Spinal cord (tissue), 10 donors: Measurements from ENCODE around the gene EPX. TPM values are rescaled to one million over a fixed set of nuclear protein-coding genes. Genes with fewer than 3 reads are reported as not detected.

Source experiments
- DNase-seq, 6 donors: peaks; one replicate each; pipeline versions ENCODE4 v3.0.0 to v3.0.0-alpha.2; 2013 to 2015; ENCODE audit warnings: low spot score in 6 of 6, low read depth in 4 of 6
- H3K27ac ChIP-seq: one replicate; pipeline ENCODE4 v1.5.1; 2013; ENCODE audit warnings: low read depth, low read length, control low read depth
- H3K27me3 ChIP-seq: one replicate; pipeline ENCODE4 v1.6.1; 2013; ENCODE audit warnings: low read length; ENCODE audit not compliant: control insufficient read depth, insufficient read depth
- H3K36me3 ChIP-seq: one replicate; pipeline ENCODE4 v1.6.1; 2013; ENCODE audit warnings: low read length; ENCODE audit not compliant: control insufficient read depth, insufficient read depth
- H3K4me1 ChIP-seq: one replicate; pipeline ENCODE4 v1.6.1; 2013; ENCODE audit warnings: low read length; ENCODE audit not compliant: control insufficient read depth, insufficient read depth
- H3K4me3 ChIP-seq: one replicate; pipeline ENCODE4 v1.5.1; 2013; ENCODE audit warnings: low read depth, low read length, control low read depth
- H3K9me3 ChIP-seq: one replicate; pipeline ENCODE4 v1.6.1; 2013; ENCODE audit warnings: low read length; ENCODE audit not compliant: control insufficient read depth, insufficient read depth
- WGBS: methylation state at CpG from one replicate; pipeline ENCODE4 v1.1.5; 2013; ENCODE audit warnings: missing lambda C conversion rate; ENCODE audit not compliant: insufficient coverage; 5-methylcytosine and 5-hydroxymethylcytosine counted together
- polyA plus RNA-seq, 2 donors: library from polyadenylated mRNA; unstranded; fragments of 120-200 nt; gene quantifications; one replicate each; pipeline ENCODE4 v1.2.1, GENCODE V29; 2013; ENCODE audit not compliant: insufficient read length in 2 of 2
- total RNA-seq, 2 donors: library from RNA; depleted of rRNA in 1 of 2; stranded (reverse); fragments of 120-200 nt in 1 of 2; fragments of >200 nt in 1 of 2; gene quantifications; one replicate each; pipeline versions ENCODE4 v1.2.3 to v1.2.4, GENCODE V29; 2013 to 2014
- donor health status: healthy.

The EPX gene
- total and polyA plus RNA-seq, 4 donors = 0.11 to 1.2 (median 0.64) TPM

- WGBS = no CpG with 5 or more reads among the region's 2 CpGs
- Histone ChIP-seq H3K4me3 (no peak overlapping the region), H3K27me3 (peaks cover 32% of the 10 kb centered on the region), H3K36me3 (no peaks in the 10 kb centered on the region), H3K27ac (no peak overlapping the region), H3K4me1 (peaks cover 11% of the 10 kb centered on the region), H3K9me3 (no peaks in the 10 kb centered on the region)
- DNase-seq = no peak
Observed at GRCh38 chr17:58158181-58158580, 34.3 kb upstream of the EPX start.

- Histone ChIP-seq H3K27me3 (peaks cover 29% of the 10 kb centered on the region), H3K4me1 (peaks cover 11% of the 10 kb centered on the region), H3K9me3 (no peaks in the 10 kb centered on the region), H3K36me3 (no peaks in the 10 kb centered on the region), H3K4me3 (no peak overlapping the region), H3K27ac (no peak overlapping the region)
- WGBS = 92% methylated on average over 2 of the region's 3 CpGs
- no peak for DNase-seq
Observed at GRCh38 chr17:58161566-58161965, 31.0 kb upstream of the EPX start.

- DNase-seq = peak in 1 of 6 donors; percentile 2
- Histone ChIP-seq H3K27ac (no peak overlapping the region), H3K36me3 (no peaks in the 10 kb centered on the region), H3K4me1 (no peaks in the 10 kb centered on the region), H3K4me3 (no peak overlapping the region), H3K27me3 (peaks cover 19% of the 10 kb centered on the region), H3K9me3 (no peaks in the 10 kb centered on the region)
- WGBS = no CpG with 5 or more reads among the region's 2 CpGs
Observed at GRCh38 chr17:58165981-58166380, 26.5 kb upstream of the EPX start.

- Histone ChIP-seq H3K36me3 (no peaks in the 10 kb centered on the region), H3K4me1 (no peaks in the 10 kb centered on the region), H3K4me3 (no peak within 1 kb of the TSS), H3K27me3 (peaks cover 19% of the 10 kb centered on the region), H3K9me3 (no peaks in the 10 kb centered on the region), H3K27ac (no peak within 1 kb of the TSS)
- WGBS = 72% methylated on average over 3 of the region's 6 CpGs
- DNase-seq = no peak
Observed at GRCh38 chr17:58166682-58167081, 25.8 kb upstream of the EPX start, which contains the start of gene OR4D2. OR4D2 (plus strand) TSS chr17:58166982; CDS start chr17:58169656, 2,674 bp downstream.

GRCh38 chr17:58170622-58171021, 21.9 kb upstream of the EPX start:
- H3K27ac ChIP-seq = no peak overlapping the region
- no CpG with 5 or more reads among the region's 4 CpGs for WGBS
- no peaks in the 10 kb centered on the region for H3K36me3 ChIP-seq
- no peaks in the 10 kb centered on the region for H3K9me3 ChIP-seq
- DNase-seq = no peak
- H3K4me3 ChIP-seq = no peak overlapping the region
- H3K4me1 ChIP-seq = no peaks in the 10 kb centered on the region
- H3K27me3 ChIP-seq = peaks cover 9% of the 10 kb centered on the region

- DNase-seq = peak in 2 of 6 donors; percentile 5 to 75
- Histone ChIP-seq H3K9me3 (no peaks in the 10 kb centered on the region), H3K36me3 (no peaks in the 10 kb centered on the region), H3K27ac (no peak overlapping the region), H3K4me1 (no peaks in the 10 kb centered on the region), H3K4me3 (no peak overlapping the region), H3K27me3 (peaks cover 8% of the 10 kb centered on the region)
- 67% methylated on average over 1 of the region's 2 CpGs for WGBS
Observed at GRCh38 chr17:58172369-58173071, 20.0 kb upstream of the EPX start.

GRCh38 chr17:58174871-58175270, 17.7 kb upstream of the EPX start:
- no peak overlapping the region for H3K27ac ChIP-seq
- 63% methylated on average over 2 of the region's 3 CpGs for WGBS
- no peaks in the 10 kb centered on the region for H3K36me3 ChIP-seq
- peaks cover 5% of the 10 kb centered on the region for H3K27me3 ChIP-seq
- H3K4me1 ChIP-seq = no peaks in the 10 kb centered on the region
- DNase-seq = no peak
- H3K4me3 ChIP-seq = no peak overlapping the region
- no peaks in the 10 kb centered on the region for H3K9me3 ChIP-seq

- H3K4me1 ChIP-seq = no peaks in the 10 kb centered on the region
- H3K4me3 ChIP-seq = no peak overlapping the region
- no peak overlapping the region for H3K27ac ChIP-seq
- DNase-seq = no peak
- WGBS = no CpG with 5 or more reads among the region's 7 CpGs
- H3K27me3 ChIP-seq = peaks cover 5% of the 10 kb centered on the region
- no peaks in the 10 kb centered on the region for H3K36me3 ChIP-seq
- no peaks in the 10 kb centered on the region for H3K9me3 ChIP-seq
Observed at GRCh38 chr17:58176200-58176599, 16.3 kb upstream of the EPX start.

GRCh38 chr17:58181796-58182195, 10.7 kb upstream of the EPX start:
- Histone ChIP-seq H3K4me1 (no peaks in the 10 kb centered on the region), H3K27ac (no peak overlapping the region), H3K4me3 (no peak overlapping the region), H3K36me3 (no peaks in the 10 kb centered on the region), H3K27me3 (peaks cover 3% of the 10 kb centered on the region), H3K9me3 (no peaks in the 10 kb centered on the region)
- 78% methylated on average over 3 of the region's 4 CpGs for WGBS
- DNase-seq = no peak

GRCh38 chr17:58183514-58183913, 9.0 kb upstream of the EPX start:
- Histone ChIP-seq H3K27me3 (no peaks in the 10 kb centered on the region), H3K9me3 (no peaks in the 10 kb centered on the region), H3K36me3 (no peaks in the 10 kb centered on the region), H3K27ac (no peak overlapping the region), H3K4me3 (no peak overlapping the region), H3K4me1 (no peaks in the 10 kb centered on the region)
- DNase-seq = no peak
- WGBS = 82% methylated on average over 2 of the region's 4 CpGs
